Mucosa of stomach (tissue), 1 donor: ENCODE results near the gene FBXO24.

ENCODE experiments used
- H3K27me3 ChIP-seq: one replicate; pipeline ENCODE4 v1.7.0; 2013; ENCODE audit warnings: mild to moderate bottlenecking, low read length; ENCODE audit not compliant: control insufficient read depth, insufficient read depth
- H3K36me3 ChIP-seq: one replicate; pipeline ENCODE4 v1.7.0; 2013; ENCODE audit warnings: low read length; ENCODE audit not compliant: control insufficient read depth, insufficient read depth
- H3K4me1 ChIP-seq: one replicate; pipeline ENCODE4 v1.7.0; 2013; ENCODE audit warnings: mild to moderate bottlenecking, low read length; ENCODE audit not compliant: control insufficient read depth, insufficient read depth
- H3K4me3 ChIP-seq: one replicate; pipeline ENCODE4 v1.7.0; 2013; ENCODE audit warnings: low read length
- H3K9ac ChIP-seq: one replicate; pipeline ENCODE4 v1.7.0; 2013; ENCODE audit warnings: mild to moderate bottlenecking, low read length, moderate library complexity
- H3K9me3 ChIP-seq: one replicate; pipeline ENCODE4 v1.7.0; 2013; ENCODE audit warnings: mild to moderate bottlenecking, low read length, moderate library complexity; ENCODE audit not compliant: control insufficient read depth
- donor health status: Pancreatic carcinoma.

The FBXO24 gene

GRCh38 chr7:100641860-100642533 lies 55.9 kb downstream of the FBXO24 start:
- Histone ChIP-seq H3K9me3 (no peaks in the 10 kb centered on the region), H3K27me3 (peaks cover 4% of the 10 kb centered on the region), H3K9ac (no peak overlapping the region), H3K4me1 (peaks cover 13% of the 10 kb centered on the region), H3K36me3 (no peaks in the 10 kb centered on the region), H3K4me3 (no peak overlapping the region)

- H3K4me1 ChIP-seq = peaks cover 13% of the 10 kb centered on the region
- H3K4me3 ChIP-seq = no peak overlapping the region
- H3K27me3 ChIP-seq = peaks cover 8% of the 10 kb centered on the region
- H3K9ac ChIP-seq = no peak overlapping the region
- H3K36me3 ChIP-seq = no peaks in the 10 kb centered on the region
- no peaks in the 10 kb centered on the region for H3K9me3 ChIP-seq
These were observed 56.4 kb downstream of the FBXO24 start for GRCh38 chr7:100642534-100642907.

GRCh38 chr7:100649826-100650565 lies 63.9 kb downstream of the FBXO24 start:
- Histone ChIP-seq H3K4me1 (peaks cover 4% of the 10 kb centered on the region), H3K9ac (no peak overlapping the region), H3K27me3 (peaks cover 13% of the 10 kb centered on the region), H3K9me3 (no peaks in the 10 kb centered on the region), H3K4me3 (no peak overlapping the region), H3K36me3 (no peaks in the 10 kb centered on the region)
